AG20443 (cell line): Measurements from ENCODE around the gene GPRIN3.

Experiments
- DNase-seq: peaks from one replicate; pipeline ENCODE4 v3.0.0; 2012; ENCODE audit warnings: low spot score, mixed read lengths

The GPRIN3 gene

GRCh38 chr4:89290727-89291516 lies 16.7 kb downstream of the GPRIN3 start:
- no peak for DNase-seq

GRCh38 chr4:89289312-89289711 lies 18.3 kb downstream of the GPRIN3 start:
- no peak for DNase-seq

- DNase-seq: no peak
Measured at GRCh38 chr4:89288430-89288829, 19.2 kb downstream of the GPRIN3 start.

- no peak for DNase-seq
Measured at GRCh38 chr4:89287945-89288344, 19.7 kb downstream of the GPRIN3 start.

- DNase-seq: no peak
Measured at GRCh38 chr4:89285745-89286144, 21.9 kb downstream of the GPRIN3 start.

DNA sequence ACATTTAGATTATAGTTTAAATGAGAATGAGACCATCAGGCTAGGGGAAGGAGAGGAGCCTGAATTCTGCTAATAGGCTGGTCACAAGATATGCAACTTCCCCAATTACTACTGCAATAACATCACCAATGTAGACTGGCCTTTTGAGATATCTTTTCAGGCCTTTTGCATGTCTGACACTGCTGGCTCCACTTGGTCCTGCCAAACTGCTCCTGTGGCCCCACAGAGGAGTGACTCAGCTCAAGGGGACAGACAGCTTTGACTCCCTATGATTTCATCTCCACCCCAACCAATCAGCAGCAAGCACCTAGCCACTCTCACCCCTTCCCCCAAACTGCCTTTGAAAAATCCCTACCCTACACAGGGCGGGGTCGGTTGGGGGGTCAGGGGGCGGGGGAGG lies 22.8 kb downstream of the GPRIN3 start:
- DNase-seq: no peak

- no peak for DNase-seq
Measured at GRCh38 chr4:89284020-89284424, 23.6 kb downstream of the GPRIN3 start.

GRCh38 chr4:89283226-89284009 lies 24.2 kb downstream of the GPRIN3 start:
- no peak for DNase-seq

DNA sequence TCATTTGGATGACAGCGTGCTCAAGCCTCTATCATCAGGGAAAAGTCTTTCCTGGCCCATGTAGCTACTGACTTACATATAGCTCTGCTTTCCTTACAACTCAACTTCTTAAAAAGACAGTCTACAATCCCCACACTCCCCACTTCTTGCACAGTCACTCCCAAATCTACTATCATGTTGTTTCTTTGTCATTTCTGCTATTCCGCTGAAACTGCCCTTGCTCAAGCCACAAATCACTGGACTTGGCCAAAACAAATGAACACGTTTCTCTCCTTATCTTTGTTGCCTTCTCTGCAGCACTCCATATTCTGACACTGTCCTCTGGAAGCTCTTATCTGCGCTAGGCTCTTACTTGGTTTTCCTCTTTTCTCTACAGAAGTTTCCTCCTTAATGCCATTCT lies 28.2 kb downstream of the GPRIN3 start:
- DNase-seq: no peak

DNA sequence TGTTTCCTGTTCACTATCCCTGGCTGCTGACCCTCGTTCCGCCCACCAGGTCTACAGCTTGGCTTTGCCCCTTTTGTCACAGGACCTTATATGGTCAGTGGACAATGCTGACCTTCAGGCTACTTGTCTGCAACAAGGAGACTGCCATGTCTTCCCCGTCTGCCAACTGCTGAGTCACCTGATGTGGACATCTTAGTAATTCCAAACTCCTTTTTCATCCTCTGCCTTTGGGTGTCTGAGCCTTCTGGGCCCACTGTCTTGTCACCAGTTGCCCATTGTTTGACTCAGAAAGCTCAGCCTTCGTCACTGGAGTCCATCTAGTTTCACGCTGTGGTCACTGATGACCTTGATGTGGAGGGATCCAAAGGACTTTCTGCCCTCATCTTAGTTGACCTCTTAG lies 30.2 kb downstream of the GPRIN3 start:
- peak; percentile 36 for DNase-seq

- no peak for DNase-seq
Measured at GRCh38 chr4:89276296-89276695, 31.3 kb downstream of the GPRIN3 start.

- no peak for DNase-seq
Measured at GRCh38 chr4:89275587-89275986, 32.0 kb downstream of the GPRIN3 start.

DNA sequence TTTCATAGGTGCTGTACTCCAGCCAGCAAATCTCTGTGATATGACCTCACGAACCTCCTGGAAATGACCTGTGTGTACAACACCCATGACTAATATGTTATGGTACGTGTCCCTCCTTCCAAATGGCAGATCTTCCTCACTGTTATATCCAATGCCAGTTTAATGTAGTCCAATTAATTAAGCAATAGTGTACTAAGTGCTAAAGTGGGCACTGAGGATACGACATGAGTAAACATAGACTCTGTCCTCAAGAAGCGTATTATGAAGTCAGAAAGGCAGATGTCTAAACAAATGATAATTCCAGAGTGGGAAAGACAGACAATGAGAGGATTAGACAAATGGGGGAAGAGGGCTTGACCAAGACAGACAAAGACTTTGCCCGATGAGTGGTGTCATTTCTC lies 33.9 kb downstream of the GPRIN3 start:
- DNase-seq: no peak

DNA sequence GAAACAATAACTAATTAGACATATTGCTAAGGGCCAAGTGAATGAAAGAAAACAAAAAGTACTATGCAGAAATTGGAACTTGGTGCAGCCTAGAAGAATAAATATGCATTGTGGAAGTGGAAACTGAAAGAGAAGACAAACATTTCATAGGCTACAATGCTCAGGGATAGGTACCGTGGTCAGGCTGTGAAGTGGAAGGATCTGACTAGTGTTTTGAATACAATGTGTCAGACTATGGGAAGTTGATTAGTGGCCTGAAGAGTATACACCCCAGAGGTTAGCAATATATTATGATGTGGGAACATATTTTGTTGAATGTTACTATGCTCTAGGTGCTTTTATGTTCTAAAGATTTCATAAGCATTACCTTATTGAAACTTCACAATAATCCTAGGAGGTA lies 36.8 kb downstream of the GPRIN3 start:
- DNase-seq: no peak

GRCh38 chr4:89269121-89269666 lies 38.4 kb downstream of the GPRIN3 start:
- no peak for DNase-seq

GRCh38 chr4:89268679-89269078 lies 38.9 kb downstream of the GPRIN3 start:
- no peak for DNase-seq

DNA sequence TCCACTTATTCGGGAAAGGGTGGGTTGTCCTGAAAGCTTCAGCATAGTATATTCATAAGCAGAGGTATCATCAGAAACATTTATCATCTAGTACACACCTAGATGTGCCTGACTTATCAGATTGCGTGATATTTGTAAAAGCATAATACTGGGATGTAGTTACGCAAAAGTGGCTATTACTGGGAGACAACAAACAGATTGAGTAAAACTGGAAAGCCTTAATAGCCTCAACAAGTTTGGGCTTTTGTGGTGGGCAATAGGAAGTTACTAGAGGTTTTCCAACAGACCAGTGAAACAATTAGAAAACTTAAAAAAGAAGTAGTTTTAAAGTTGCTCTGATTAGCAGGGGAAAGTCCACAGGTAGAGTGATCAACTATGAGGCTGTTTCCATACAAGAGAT lies 39.8 kb downstream of the GPRIN3 start:
- DNase-seq: no peak

DNA sequence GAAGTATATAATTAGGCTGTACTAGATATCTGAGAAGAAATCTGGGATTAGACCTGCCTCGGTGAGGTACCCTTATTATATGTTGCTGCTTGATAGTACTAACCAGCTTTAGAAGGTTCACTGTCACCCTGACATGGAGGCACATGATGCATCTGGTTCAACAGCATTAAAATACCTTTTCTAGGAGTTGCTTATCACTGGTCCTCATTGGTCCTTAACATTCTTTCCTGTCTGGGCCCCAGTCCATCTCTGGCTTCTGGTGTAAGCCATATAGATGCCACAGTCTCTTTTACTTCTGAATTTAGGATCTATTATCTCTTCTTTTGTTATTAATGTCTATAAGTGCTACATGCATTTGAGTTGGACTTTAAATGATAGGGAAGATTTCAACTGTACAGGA lies 40.2 kb downstream of the GPRIN3 start:
- DNase-seq: no peak

DNA sequence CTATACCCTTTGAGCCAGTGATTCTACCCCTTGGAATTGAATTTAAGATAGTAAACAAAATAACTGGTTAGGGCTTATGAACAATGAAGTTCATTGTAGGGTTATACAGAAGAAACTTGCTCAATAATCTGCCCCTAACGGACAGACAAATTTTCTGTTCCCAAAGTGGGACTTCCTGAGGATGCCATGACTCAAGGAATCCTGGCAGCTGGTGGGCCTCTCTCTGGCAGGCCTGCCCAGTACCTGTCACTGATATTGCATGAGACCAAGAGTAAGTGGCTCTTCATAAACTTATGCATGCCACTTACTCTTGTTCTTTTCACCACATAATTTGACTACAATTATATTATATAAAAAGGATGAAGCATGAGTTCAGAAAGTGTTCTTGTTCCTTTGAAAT lies 41.5 kb downstream of the GPRIN3 start:
- no peak for DNase-seq

DNA sequence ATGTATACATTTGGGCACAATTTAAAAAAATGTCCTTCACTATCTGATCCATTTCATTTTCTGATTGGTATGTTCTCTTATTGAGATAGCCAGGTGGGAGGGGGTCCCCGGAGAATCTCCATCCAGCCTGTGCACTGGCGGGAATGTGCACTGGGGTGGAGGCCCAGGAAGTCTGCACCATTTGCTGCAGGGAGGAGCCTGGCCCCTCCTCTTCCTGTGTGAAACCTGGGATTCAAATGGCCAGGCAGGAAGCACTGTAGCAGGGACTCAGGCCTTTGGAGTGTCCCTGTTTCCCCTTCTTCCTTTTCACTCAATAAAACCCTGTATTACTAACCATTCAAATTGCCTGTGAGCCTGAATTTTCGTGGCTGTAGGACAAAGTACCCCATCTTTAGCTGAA lies 44.3 kb downstream of the GPRIN3 start:
- DNase-seq: no peak

DNA sequence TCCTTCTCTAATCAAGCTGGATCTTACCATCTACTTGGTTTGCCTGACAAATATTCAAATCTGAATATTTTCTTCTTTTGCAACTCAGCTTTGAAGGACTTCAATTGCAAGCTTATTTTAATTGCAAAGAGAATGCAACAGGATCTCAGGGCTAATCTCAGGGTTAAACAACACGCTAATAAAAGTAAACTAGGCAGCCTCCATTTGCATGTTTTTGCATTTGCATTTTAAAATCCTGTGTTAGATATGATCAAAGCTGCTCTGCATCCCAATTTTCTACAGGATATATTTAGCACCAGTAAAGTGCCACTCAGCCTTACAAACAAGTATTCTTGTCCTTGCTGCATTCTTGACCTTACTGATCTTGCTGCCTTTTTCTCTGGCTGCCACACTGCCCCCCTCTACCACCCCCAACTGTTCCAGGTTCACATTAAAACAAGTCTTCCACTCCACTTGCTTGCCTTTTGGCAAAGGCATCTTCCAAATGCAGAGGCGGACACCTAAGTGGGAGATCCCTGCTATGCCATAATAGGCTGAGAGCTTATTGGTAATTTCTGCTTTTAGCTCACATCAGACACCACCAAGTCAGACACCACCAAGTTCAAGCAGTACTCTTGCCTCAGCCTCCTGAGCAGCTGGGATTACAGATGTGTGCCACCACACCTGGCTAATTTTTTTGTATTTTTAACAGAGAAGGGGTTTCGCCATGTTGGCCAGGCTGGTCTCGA lies 48.1 kb downstream of the GPRIN3 start:
- no peak for DNase-seq

- no peak for DNase-seq
Measured at GRCh38 chr4:89258506-89258905, 49.1 kb downstream of the GPRIN3 start.

DNA sequence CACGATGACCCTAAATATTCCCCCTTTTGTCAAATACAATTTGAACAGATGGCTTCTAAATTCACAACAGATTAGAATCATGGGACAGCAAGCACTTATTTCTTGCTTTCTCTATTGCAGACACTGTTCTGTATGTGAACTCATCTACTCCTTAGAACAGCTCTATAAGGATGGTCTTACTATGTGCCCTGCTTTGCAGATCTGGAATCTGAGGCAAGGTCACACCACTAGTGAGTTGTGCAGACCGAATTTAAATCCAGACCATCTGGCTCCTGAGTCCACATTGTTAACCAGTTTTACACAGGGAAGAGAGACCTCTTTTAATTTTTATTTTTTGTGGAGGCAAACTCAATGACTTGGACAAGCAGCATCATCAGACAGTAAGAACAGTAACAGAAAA lies 50.2 kb downstream of the GPRIN3 start:
- DNase-seq: no peak
